DOHH2 (cell line): ENCODE results near the gene CABP1.

ENCODE experiments used
- H3F3A ChIP-seq: fragments of 200-600 bp; sonication (generic), shearing (Covaris generic); 2 replicates; pipeline ENCODE4 v1.6.0; 2016; ENCODE audit warnings: antibody characterized with exemption, mild to moderate bottlenecking; ENCODE audit not compliant: control insufficient read depth, insufficient read depth
- H3K27ac ChIP-seq: fragments of 200-600 bp; sonication (generic); 2 replicates; pipeline ENCODE4 v1.5.1; 2014; ENCODE audit warnings: low read depth, mild to moderate bottlenecking, low read length, moderate library complexity
- H3K27me3 ChIP-seq: fragments of 200-600 bp; sonication (generic); 2 replicates; pipeline ENCODE4 v1.6.1; 2014; ENCODE audit warnings: mild to moderate bottlenecking, low read length, mixed read lengths; ENCODE audit not compliant: control insufficient read depth
- H3K36me3 ChIP-seq: fragments of 200-600 bp; sonication (generic); 2 replicates; pipeline ENCODE4 v1.6.1; 2014; ENCODE audit warnings: mild to moderate bottlenecking, low read length, moderate library complexity, mixed read lengths; ENCODE audit not compliant: control insufficient read depth
- H3K4me1 ChIP-seq: fragments of 200-600 bp; sonication (generic); 2 replicates; pipeline ENCODE4 v1.6.1; 2014; ENCODE audit warnings: mild to moderate bottlenecking, low read length, mixed read lengths; ENCODE audit not compliant: control insufficient read depth
- H3K4me2 ChIP-seq: fragments of 200-600 bp; sonication (generic); 2 replicates; pipeline ENCODE4 v1.6.0; 2014; ENCODE audit warnings: mild to moderate bottlenecking, low read length, moderate library complexity
- H3K4me3 ChIP-seq: fragments of 200-600 bp; sonication (generic); 2 replicates; pipeline ENCODE4 v1.5.1; 2014; ENCODE audit warnings: mild to moderate bottlenecking, low read length, mixed read lengths
- H3K79me2 ChIP-seq: fragments of 200-600 bp; sonication (generic); 2 replicates; pipeline ENCODE4 v1.6.1; 2014; ENCODE audit warnings: mild to moderate bottlenecking, low read length, mixed read lengths; ENCODE audit not compliant: control insufficient read depth
- H3K9me2 ChIP-seq: fragments of 200-600 bp; sonication (generic); replicated peaks from 2 replicates; pipeline ENCODE4 v1.6.1; 2014; ENCODE audit warnings: mild to moderate bottlenecking, low read length, mixed read lengths; ENCODE audit not compliant: control insufficient read depth
- H3K9me3 ChIP-seq: fragments of 200-600 bp; sonication (generic); 2 replicates; pipeline ENCODE4 v1.6.1; 2014; ENCODE audit warnings: antibody characterized with exemption, low read length, mixed read lengths; ENCODE audit not compliant: control insufficient read depth, insufficient read depth
- H4K20me1 ChIP-seq: fragments of 200-600 bp; sonication (generic); 2 replicates; pipeline ENCODE4 v1.6.0; 2014; ENCODE audit warnings: low read depth, mild to moderate bottlenecking, antibody characterized with exemption, low read length, moderate library complexity; ENCODE audit not compliant: control insufficient read depth, insufficient read depth
- CTCF ChIP-seq: fragments of 200-600 bp; sonication (generic); IDR thresholded peaks from one replicate; pipeline ENCODE4 v1.5.1; 2014; ENCODE audit warnings: antibody characterized with exemption, mild to moderate bottlenecking, low read depth, low read length; ENCODE audit not compliant: poor library complexity, severe bottlenecking
- EZH2phosphoT487 ChIP-seq: fragments of 200-600 bp; sonication (generic); IDR thresholded peaks from 2 replicates; pipeline ENCODE4 v1.6.1; 2017; ENCODE audit warnings: borderline replicate concordance, mild to moderate bottlenecking, antibody characterized with exemption, low read length, moderate library complexity, mixed read lengths

Gene CABP1

DNA sequence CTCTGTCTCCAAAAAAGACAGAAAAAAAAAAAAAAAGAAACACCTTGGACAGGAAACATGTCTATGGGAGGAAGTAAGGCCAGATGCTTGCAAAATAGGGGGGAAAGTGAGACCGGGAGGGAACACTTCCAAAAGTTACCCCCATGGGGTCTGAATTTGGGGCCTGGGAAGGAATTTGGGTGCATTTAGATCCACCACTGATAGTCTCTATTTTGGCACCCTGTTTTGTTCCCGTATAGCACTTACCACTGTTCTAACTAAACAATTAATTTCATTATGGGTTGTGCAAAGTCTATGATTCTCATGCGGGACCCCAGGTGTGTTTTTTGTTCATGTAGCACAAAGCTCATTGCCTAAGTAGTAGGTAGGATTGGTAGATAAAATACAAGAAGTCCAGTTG, 45.1 kb downstream of the CABP1 start:
- peak overlapping the region; percentile 84 for H3K4me3 ChIP-seq
- H3K4me1 ChIP-seq = peaks cover 39% of the 10 kb centered on the region
- no peaks in the 10 kb centered on the region for H3K9me3 ChIP-seq
- peaks cover 36% of the 10 kb centered on the region for H3K79me2 ChIP-seq
- H3K27ac ChIP-seq = peak overlapping the region; percentile 93
- no peak for TF ChIP-seq EZH2phosphoT487
- no peak for TF ChIP-seq CTCF
- H4K20me1 ChIP-seq = peaks cover 16% of the 10 kb centered on the region
- peaks cover 30% of the 10 kb centered on the region for H3K36me3 ChIP-seq
- H3K27me3 ChIP-seq = no peaks in the 10 kb centered on the region
- H3F3A ChIP-seq = peaks cover 22% of the 10 kb centered on the region
- H3K4me2 ChIP-seq = peak overlapping the region; percentile 94
- H3K9me2 ChIP-seq = no peaks in the 10 kb centered on the region

GRCh38 chr12:120686151-120686689, 45.8 kb downstream of the CABP1 start:
- H3K4me1 ChIP-seq = peaks cover 38% of the 10 kb centered on the region
- peaks cover 22% of the 10 kb centered on the region for H3F3A ChIP-seq
- no peaks in the 10 kb centered on the region for H3K9me3 ChIP-seq
- no peaks in the 10 kb centered on the region for H3K27me3 ChIP-seq
- H3K4me3 ChIP-seq = peak overlapping the region; percentile 84
- H4K20me1 ChIP-seq = peaks cover 16% of the 10 kb centered on the region
- H3K4me2 ChIP-seq = peak overlapping the region; percentile 94
- H3K79me2 ChIP-seq = peaks cover 43% of the 10 kb centered on the region
- peak overlapping the region; percentile 93 for H3K27ac ChIP-seq
- H3K36me3 ChIP-seq = peaks cover 35% of the 10 kb centered on the region
- no peak for TF ChIP-seq EZH2phosphoT487
- H3K9me2 ChIP-seq = no peaks in the 10 kb centered on the region

DNA sequence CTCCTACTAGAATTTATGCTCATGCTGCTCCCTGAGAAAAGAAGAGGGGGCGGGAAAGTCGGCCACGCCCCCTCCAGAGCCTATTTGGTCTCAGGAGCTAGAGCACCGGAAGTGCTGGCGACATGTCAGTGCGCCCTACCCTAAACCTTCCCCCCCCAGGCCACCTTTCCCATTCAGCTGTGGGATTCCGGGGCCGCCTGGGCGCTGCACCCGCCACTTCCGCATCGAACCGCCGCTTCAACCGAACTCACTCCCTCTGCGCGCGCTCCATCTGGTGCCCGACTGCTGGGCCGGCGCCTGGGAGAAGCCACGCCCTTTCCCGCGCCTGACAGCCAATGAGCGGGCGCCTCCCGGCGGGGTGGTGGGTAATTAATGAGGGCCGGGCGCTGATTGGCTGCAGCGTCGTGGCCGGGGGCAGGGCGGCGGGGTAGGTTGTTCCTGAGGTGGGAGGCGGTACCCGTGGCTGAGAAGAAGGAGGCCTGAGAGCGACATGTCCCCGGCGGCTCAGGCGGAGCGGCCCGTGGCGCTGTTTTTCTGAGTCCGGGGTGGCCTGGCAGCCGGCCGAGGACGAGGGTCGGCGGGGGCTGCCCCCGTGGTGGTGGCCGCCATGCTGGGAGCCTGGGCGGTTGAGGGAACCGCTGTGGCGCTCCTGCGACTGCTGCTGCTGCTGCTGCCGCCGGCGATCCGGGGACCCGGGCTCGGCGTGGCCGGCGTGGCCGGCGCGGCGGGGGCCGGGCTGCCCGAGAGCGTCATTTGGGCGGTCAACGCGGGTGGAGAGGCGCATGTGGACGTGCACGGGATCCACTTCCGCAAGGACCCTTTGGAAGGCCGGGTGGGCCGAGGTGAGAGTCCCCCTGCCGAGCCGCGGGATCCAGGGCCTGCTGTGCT, 46.5 kb downstream of the CABP1 start, which contains the start of gene MLEC:
Gene MLEC, plus strand, starts transcription at position 460 of the 888 bp plus-strand sequence. Its CDS starts 148 bp downstream, at position 608.
- TF ChIP-seq EZH2phosphoT487 (no peak), CTCF (peak; percentile 24)

More for the DNA sequence above, 46.5 kb downstream of the CABP1 start, which contains the start of gene MLEC:
- Histone ChIP-seq H3K27me3 (no peaks in the 10 kb centered on the region), H4K20me1 (peaks cover 16% of the 10 kb centered on the region), H3K27ac (peak within 1 kb of the TSS; percentile 93), H3K9me2 (no peaks in the 10 kb centered on the region), H3K36me3 (peaks cover 38% of the 10 kb centered on the region), H3K4me3 (peak within 1 kb of the TSS; percentile 84), H3K9me3 (no peaks in the 10 kb centered on the region), H3K4me1 (peaks cover 38% of the 10 kb centered on the region), H3K4me2 (peak within 1 kb of the TSS; percentile 94), H3K79me2 (peaks cover 50% of the 10 kb centered on the region), H3F3A (peaks cover 22% of the 10 kb centered on the region)
